C4-2B (cell line): ENCODE results near the gene RDX.

Source experiments
- H3K27ac ChIP-seq: fragments of 450-650 bp; 2 replicates; pipeline ENCODE4 v1.5.1; 2017
- ZFX ChIP-seq: fragments of 450-650 bp; IDR thresholded peaks from 2 replicates; pipeline ENCODE4 v1.6.1; 2017
- TF ChIP-seq, protein P1 (sequence below): fragments of 450-650 bp; conservative IDR thresholded peaks from 2 replicates; pipeline ENCODE4 v1.5.1; 2017; ENCODE audit warnings: mild to moderate bottlenecking

Gene RDX

DNA sequence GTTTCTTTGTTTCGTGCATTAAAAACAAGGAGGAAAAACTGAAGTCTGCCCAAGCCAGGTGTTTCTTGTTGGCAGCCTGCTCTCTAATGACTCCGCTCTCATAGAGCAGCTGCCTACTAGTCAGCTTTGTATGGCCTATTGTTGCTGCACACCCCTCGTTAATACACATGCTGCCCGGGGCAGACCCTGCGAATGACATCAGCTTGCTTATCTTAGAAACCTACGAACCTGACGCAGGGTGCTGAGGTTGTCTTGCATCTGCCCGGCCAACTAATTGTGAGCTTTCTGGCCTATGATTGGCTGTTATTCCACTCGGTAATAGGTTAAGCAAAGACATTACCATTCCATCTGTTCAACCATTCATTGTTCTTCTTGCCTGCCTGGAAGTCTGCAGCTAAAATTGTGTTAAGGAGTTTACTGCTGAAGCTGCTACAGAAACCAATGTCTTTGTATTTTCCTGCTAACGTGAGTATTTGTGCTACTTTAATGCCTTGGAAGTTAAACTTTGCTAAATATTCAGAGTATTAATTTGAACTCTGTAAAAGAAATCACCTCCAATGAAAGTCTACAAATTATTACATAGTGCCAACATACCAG lies 165.7 kb downstream of the RDX start:
- no peak for TF ChIP-seq ZFX
- TF ChIP-seq, protein P1, sequence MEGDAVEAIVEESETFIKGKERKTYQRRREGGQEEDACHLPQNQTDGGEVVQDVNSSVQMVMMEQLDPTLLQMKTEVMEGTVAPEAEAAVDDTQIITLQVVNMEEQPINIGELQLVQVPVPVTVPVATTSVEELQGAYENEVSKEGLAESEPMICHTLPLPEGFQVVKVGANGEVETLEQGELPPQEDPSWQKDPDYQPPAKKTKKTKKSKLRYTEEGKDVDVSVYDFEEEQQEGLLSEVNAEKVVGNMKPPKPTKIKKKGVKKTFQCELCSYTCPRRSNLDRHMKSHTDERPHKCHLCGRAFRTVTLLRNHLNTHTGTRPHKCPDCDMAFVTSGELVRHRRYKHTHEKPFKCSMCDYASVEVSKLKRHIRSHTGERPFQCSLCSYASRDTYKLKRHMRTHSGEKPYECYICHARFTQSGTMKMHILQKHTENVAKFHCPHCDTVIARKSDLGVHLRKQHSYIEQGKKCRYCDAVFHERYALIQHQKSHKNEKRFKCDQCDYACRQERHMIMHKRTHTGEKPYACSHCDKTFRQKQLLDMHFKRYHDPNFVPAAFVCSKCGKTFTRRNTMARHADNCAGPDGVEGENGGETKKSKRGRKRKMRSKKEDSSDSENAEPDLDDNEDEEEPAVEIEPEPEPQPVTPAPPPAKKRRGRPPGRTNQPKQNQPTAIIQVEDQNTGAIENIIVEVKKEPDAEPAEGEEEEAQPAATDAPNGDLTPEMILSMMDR, result no peak
- H3K27ac ChIP-seq, result no peak overlapping the region

DNA sequence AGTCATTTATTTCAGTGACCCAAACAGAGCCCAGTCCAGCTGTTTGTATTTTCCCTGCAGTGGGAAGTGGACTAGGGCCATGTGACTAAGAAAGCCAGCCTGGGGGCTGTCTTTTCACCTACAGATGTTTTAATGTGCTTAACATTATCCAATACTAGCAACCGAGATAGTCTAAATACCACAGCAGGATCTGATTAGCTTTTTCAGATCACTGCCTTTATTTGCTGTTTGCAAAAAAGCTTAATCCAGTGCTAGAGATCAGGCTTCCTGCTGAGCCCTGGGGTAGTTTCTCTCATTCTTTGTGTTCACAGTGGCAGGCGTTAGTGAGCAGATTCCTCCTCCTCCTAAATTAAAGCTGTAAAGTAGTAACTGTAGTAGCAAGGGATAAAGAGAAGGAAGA lies 168.3 kb downstream of the RDX start:
- H3K27ac ChIP-seq, result no peak overlapping the region

DNA sequence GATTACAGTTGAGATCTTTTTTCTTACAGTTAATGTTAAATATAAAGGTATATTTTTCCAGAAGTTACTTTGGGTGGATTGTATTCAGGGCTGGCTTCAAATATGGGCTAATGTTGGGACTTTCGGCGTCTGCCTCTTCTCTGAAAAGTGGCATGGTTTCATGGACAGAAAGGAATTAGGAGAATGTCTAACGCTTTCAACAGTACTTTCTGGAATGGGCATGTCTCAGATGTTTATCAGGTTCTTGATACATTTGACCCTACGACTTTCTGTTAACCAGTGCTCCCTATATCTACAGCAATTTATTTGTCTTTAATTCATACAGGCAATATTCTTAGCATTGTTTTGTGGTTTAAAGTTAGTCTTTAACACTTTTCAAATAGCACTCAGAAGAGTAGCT lies 169.5 kb downstream of the RDX start:
- no peak for TF ChIP-seq ZFX
- H3K27ac ChIP-seq, result no peak overlapping the region

More for the DNA sequence above, 168.3 kb downstream of the RDX start:
- TF ChIP-seq, protein P1, result no peak
- no peak for TF ChIP-seq ZFX

DNA sequence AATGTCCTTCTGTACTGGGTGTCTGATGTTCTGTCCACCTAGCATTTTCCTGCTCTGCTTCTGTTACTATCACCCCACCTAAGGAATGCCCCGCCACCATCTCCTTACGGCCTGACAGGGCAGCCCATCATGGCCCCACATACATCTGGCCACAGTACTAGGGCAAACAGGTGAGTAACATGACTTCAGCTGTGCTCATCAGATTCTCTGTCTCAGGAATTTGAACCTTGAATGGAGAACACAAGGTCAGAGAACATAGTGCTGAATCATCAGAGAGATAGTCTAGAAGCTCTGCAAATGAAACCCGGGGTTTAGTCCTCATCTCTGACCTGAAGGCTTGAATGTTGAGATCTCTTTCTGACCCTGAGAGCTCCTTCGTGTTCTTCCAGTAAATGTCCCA lies 170.8 kb downstream of the RDX start:
- TF ChIP-seq ZFX, result no peak
- TF ChIP-seq, protein P1, result no peak
- H3K27ac ChIP-seq, result no peak overlapping the region
